Suprapubic skin (tissue), 4 donors: ENCODE data around the gene SPAG8. TPM values are rescaled to one million over a fixed set of nuclear protein-coding genes. Genes with fewer than 3 reads are reported as not detected.

ENCODE experiments used
- DNase-seq, 2 donors: peaks; one replicate each; pipeline ENCODE4 v3.0.0-alpha.2; 2019; ENCODE audit warnings: low spot score in 2 of 2
- H3K27ac ChIP-seq: fragments of 200-600 bp; sonication (generic); one replicate; pipeline ENCODE4 v1.5.1; 2019
- H3K27me3 ChIP-seq: fragments of 200-600 bp; sonication (generic); one replicate; pipeline ENCODE4 v1.5.1; 2019
- H3K36me3 ChIP-seq: fragments of 200-600 bp; sonication (generic); one replicate; pipeline ENCODE4 v1.5.1; 2019
- H3K4me1 ChIP-seq: fragments of 200-600 bp; sonication (generic); one replicate; pipeline ENCODE4 v1.5.1; 2019
- H3K4me3 ChIP-seq: fragments of 200-600 bp; sonication (generic); one replicate; pipeline ENCODE4 v1.5.1; 2019; ENCODE audit warnings: mild to moderate bottlenecking
- H3K9me3 ChIP-seq: fragments of 200-600 bp; sonication (generic); one replicate; pipeline ENCODE4 v1.5.1; 2019
- CTCF ChIP-seq, 2 donors: fragments of 200-600 bp in 1 of 2; fragments of 450-650 bp in 1 of 2; sonication (generic) in 1 of 2; IDR thresholded peaks; one replicate each; pipeline ENCODE4 v1.5.1; 2016 to 2019; ENCODE audit warnings: antibody characterized with exemption in 2 of 2, mild to moderate bottlenecking in 1 of 2, moderate library complexity in 1 of 2
- EP300 ChIP-seq: sonication (generic); formaldehyde crosslinking; IDR thresholded peaks from one replicate; pipeline ENCODE4 v1.6.1; 2017; ENCODE audit warnings: antibody characterized with exemption
- POLR2A ChIP-seq, 2 donors: fragments of 450-650 bp; IDR thresholded peaks; one replicate each; pipeline ENCODE4 v1.6.1; 2017; ENCODE audit warnings: antibody characterized with exemption in 2 of 2, mild to moderate bottlenecking in 2 of 2, moderate library complexity in 2 of 2
- POLR2AphosphoS5 ChIP-seq, 3 donors: sonication (generic); formaldehyde crosslinking; IDR thresholded peaks; one replicate each; pipeline ENCODE4 v1.6.1; 2017; ENCODE audit warnings: antibody characterized with exemption in 3 of 3
- WGBS: methylation state at CpG from one replicate; pipeline ENCODE4 v1.1.5; 2018; 5-methylcytosine and 5-hydroxymethylcytosine counted together
- total RNA-seq, 4 donors: library from RNA; depleted of rRNA; stranded (reverse); fragments of >200 nt; gene quantifications; one replicate each; pipeline ENCODE4 v1.1.0, GENCODE V29; 2016

Gene SPAG8
- total RNA-seq, 4 donors from 2014 or later, result 0.47 to 0.53 (median 0.52) TPM; not detected in 1

DNA sequence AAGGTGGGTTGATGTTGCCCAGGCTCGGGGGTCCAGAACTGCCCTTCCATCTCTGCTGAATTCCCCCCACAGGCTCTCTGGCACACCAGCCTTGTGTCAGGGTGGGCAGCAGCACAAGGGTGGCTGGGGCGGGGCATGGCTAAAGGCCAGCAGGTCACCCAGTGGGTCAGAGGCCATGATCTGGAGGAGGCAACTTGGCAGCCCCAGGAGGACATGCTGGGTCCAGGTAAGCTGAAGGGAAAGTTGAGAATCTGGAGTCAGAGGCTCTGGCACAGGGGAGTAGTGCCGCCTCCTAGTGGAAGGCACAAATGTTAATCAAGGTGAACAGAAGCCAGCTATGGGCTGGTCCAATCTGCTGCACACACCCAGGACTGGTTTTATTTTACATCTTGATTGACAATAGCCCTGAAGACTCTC lies 23.2 kb upstream of the SPAG8 start:
- WGBS, result 74% methylated on average over 3 of the region's 3 CpGs
- H3K36me3 ChIP-seq, result no peaks in the 10 kb centered on the region
- TF ChIP-seq EP300, result no peak
- TF ChIP-seq CTCF (IDR thresholded peaks at IDR 0.05), result peak in 1 of 2 donors; percentile 30
- H3K9me3 ChIP-seq, result no peaks in the 10 kb centered on the region
- H3K27ac ChIP-seq, result no peak overlapping the region
- no peaks in the 10 kb centered on the region for H3K27me3 ChIP-seq
- peak in 1 of 2 donors; percentile 70 for DNase-seq
- no peak overlapping the region for H3K4me3 ChIP-seq
- peaks cover 41% of the 10 kb centered on the region for H3K4me1 ChIP-seq

DNA sequence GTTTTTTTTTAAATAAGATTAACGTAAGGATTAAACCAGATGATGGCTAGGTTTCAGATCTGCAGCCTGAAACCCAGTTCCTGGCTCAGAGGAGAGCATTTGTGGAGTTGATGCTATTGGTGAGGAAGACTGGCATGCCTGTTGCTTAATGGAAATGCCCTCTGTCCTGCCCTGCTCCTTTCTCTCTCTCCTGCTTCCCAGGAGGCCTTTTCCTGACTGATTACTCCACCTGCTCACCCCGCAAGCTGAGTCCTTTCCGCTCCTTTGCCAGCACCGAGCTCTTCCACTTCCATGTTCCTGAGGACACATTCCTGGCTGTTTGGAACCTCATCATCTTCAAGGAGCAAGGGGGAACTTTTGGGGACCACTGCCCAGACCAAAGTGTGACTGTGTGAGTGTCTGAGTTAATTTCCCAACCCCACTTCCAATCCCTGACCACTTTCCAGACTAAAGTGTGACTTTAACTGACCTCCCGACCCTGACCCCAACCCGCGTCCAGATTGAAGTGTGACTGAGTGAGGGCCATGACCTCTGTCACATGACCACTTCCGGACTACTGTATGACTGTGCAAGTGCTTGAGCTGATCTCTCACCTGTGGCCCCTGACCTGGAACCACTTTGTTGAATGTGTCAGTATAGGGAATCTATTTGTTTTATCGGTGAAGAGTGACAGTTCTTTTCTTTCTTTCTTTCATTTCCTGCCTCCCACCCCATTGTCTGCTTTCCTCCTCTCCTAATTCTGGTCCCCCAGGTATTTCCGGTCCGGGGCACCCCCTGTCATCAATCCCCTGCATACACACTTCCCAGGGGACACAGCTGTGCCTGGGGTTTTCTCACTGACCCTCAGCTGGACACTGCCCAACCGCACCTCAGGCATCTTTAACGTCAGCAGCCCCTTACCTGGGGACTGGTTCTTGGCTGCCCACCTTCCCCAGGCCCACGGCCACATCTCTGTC lies 22.5 kb upstream of the SPAG8 start:
- H3K9me3 ChIP-seq, result no peaks in the 10 kb centered on the region
- peaks cover 48% of the 10 kb centered on the region for H3K4me1 ChIP-seq
- no peaks in the 10 kb centered on the region for H3K36me3 ChIP-seq
- H3K27ac ChIP-seq, result peak overlapping the region; percentile 26
- WGBS, result 90% methylated on average over 14 of the region's 14 CpGs
- no peaks in the 10 kb centered on the region for H3K27me3 ChIP-seq
- TF ChIP-seq CTCF (IDR thresholded peaks at IDR 0.05) (no peak), POLR2A (IDR thresholded peaks at IDR 0.05) (no peak), EP300 (no peak), POLR2AphosphoS5 (IDR thresholded peaks at IDR 0.05) (no peak)
- DNase-seq, result peak in 1 of 2 donors; percentile 28
- no peak overlapping the region for H3K4me3 ChIP-seq

DNA sequence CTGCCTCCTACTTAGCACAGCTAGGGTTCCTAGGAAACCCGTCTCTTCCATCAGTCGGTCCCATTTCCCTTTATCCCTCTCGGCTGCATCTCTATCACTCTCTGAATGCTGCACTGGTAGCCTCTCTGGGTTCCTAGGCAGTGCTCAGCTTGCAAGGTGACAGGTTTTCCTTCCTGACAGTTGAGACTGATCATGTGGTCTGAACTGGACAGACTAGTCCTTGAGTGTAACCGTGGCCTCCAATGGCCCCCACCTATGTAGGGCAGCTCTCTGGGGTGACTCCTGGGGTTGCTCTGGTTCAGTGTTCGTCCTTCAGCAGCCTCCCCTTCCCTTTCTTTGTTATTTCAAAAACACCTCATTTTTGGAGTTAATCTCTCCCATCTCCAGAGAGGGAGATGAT lies 20.8 kb upstream of the SPAG8 start:
- Histone ChIP-seq H3K36me3 (no peaks in the 10 kb centered on the region), H3K27me3 (no peaks in the 10 kb centered on the region), H3K4me1 (peaks cover 62% of the 10 kb centered on the region), H3K27ac (peak overlapping the region; percentile 65), H3K4me3 (no peak overlapping the region), H3K9me3 (no peaks in the 10 kb centered on the region)
- WGBS, result 80% methylated on average over 5 of the region's 5 CpGs
- no peak for TF ChIP-seq EP300
- TF ChIP-seq POLR2A (IDR thresholded peaks at IDR 0.05), result no peak
- TF ChIP-seq CTCF (IDR thresholded peaks at IDR 0.05), result no peak
- no peak for TF ChIP-seq POLR2AphosphoS5 (IDR thresholded peaks at IDR 0.05)
- DNase-seq, result no peak

DNA sequence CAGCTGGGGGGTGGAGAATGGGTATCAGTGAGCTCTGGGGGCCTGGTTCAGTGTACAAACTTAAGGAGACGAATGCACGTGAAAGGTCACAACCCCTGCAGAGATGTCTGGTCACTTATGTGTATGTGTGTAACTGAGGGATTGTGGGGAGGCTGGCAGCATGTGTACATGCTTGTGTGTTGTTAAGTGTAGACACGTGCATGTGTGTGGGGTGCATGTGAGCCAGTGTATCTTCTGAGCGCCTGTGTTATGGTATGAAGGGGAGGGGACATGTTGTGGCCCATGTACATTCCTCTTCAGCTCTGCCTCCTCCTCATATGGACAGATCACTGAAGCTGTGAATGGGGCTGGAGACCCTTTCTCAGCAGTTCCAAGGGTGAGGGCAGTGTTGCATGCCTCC lies 19.0 kb upstream of the SPAG8 start:
- Histone ChIP-seq H3K9me3 (no peaks in the 10 kb centered on the region), H3K27me3 (no peaks in the 10 kb centered on the region), H3K27ac (no peak overlapping the region), H3K4me1 (peaks cover 71% of the 10 kb centered on the region), H3K36me3 (no peaks in the 10 kb centered on the region), H3K4me3 (no peak overlapping the region)
- DNase-seq, result no peak
- WGBS, result 76% methylated on average over 4 of the region's 4 CpGs
- TF ChIP-seq CTCF (IDR thresholded peaks at IDR 0.05) (no peak), POLR2AphosphoS5 (IDR thresholded peaks at IDR 0.05) (no peak), EP300 (no peak), POLR2A (IDR thresholded peaks at IDR 0.05) (no peak)

- peak overlapping the region; percentile 84 for H3K4me3 ChIP-seq
- peaks cover 68% of the 10 kb centered on the region for H3K4me1 ChIP-seq
- H3K36me3 ChIP-seq, result no peaks in the 10 kb centered on the region
- 52% methylated on average over 2 of the region's 2 CpGs for WGBS
- H3K27ac ChIP-seq, result peak overlapping the region; percentile 95
- TF ChIP-seq EP300, result no peak
- TF ChIP-seq POLR2AphosphoS5 (IDR thresholded peaks at IDR 0.05), result no peak
- TF ChIP-seq POLR2A (IDR thresholded peaks at IDR 0.05), result no peak
- DNase-seq, result no peak
- H3K27me3 ChIP-seq, result no peaks in the 10 kb centered on the region
- H3K9me3 ChIP-seq, result no peaks in the 10 kb centered on the region
These were observed 17.7 kb upstream of the SPAG8 start for GRCh38 chr9:35829764-35830096.
